Mucosa of descending colon (tissue), 3 donors: Measurements from ENCODE around the gene EHMT1. TPM values are rescaled to one million over a fixed set of nuclear protein-coding genes. Genes with fewer than 3 reads are reported as not detected.

Source experiments
- ATAC-seq: fragments of 200-7000 bp; cut with Tn5 transposase; one replicate; pipeline ENCODE4 v1.9.1; 2020; ENCODE audit warnings: mild to moderate bottlenecking, moderate library complexity
- DNase-seq, 3 donors: peaks; one replicate each; pipeline ENCODE4 v3.0.0-alpha.2; 2020
- H3K36me3 ChIP-seq: fragments of 200-600 bp; one replicate; pipeline ENCODE4 v1.8.0; 2021; ENCODE audit warnings: low read depth, mild to moderate bottlenecking
- H3K4me1 ChIP-seq: fragments of 200-600 bp; one replicate; pipeline ENCODE4 v1.8.0; 2021; ENCODE audit warnings: low read depth, mild to moderate bottlenecking
- H3K4me3 ChIP-seq: fragments of 200-600 bp; one replicate; pipeline ENCODE4 v1.8.0; 2021; ENCODE audit warnings: mild to moderate bottlenecking
- H3K9me3 ChIP-seq: fragments of 200-600 bp; one replicate; pipeline ENCODE4 v1.8.0; 2021; ENCODE audit warnings: mild to moderate bottlenecking
- intact Hi-C, 2 donors: fragments of 100-400 bp; cut with DNase I in 1 of 2; cut with micrococcal nuclease in 1 of 2; formaldehyde crosslinking; loops; one replicate each; pipeline versions ENCODE4 v1.11.0 to v1.11.1; 2022; cut with DNase I, micrococcal nuclease
- total RNA-seq, 3 donors: library from RNA; stranded (reverse); fragmentation: NEBNext Ultra II Directional in 2 of 3; extraction: Animal tissue kit (Norgen Biotek cat#: 25700) in 2 of 3; gene quantifications; one replicate each; pipeline versions ENCODE4 v1.2.1 to v1.2.4, GENCODE V29; 2021 to 2023
- TF ChIP-seq, protein P1 (sequence below): fragments of 200-600 bp; IDR thresholded peaks from one replicate; pipeline ENCODE4 v1.8.0; 2022; ENCODE audit warnings: antibody characterized with exemption, mild to moderate bottlenecking
- donor health status: DM: no; HTN: no; CAD: no; lungs with moderate emphysema.
- donor health status: DM: no; HTN: no; CAD: no.
- donor health status: DM: no; HTN: yes; CAD: no.

EHMT1 gene
- total RNA-seq, 3 donors from 2014 or later = 78.4 to 90.8 (median 83.3) TPM

- DNase-seq = no peak
- Histone ChIP-seq H3K36me3 (peaks cover 4% of the 10 kb centered on the region), H3K9me3 (no peaks in the 10 kb centered on the region), H3K4me3 (no peak overlapping the region), H3K4me1 (peaks cover 19% of the 10 kb centered on the region)
- no peak for ATAC-seq
- intact Hi-C loops = no loop called here
- TF ChIP-seq, protein P1, sequence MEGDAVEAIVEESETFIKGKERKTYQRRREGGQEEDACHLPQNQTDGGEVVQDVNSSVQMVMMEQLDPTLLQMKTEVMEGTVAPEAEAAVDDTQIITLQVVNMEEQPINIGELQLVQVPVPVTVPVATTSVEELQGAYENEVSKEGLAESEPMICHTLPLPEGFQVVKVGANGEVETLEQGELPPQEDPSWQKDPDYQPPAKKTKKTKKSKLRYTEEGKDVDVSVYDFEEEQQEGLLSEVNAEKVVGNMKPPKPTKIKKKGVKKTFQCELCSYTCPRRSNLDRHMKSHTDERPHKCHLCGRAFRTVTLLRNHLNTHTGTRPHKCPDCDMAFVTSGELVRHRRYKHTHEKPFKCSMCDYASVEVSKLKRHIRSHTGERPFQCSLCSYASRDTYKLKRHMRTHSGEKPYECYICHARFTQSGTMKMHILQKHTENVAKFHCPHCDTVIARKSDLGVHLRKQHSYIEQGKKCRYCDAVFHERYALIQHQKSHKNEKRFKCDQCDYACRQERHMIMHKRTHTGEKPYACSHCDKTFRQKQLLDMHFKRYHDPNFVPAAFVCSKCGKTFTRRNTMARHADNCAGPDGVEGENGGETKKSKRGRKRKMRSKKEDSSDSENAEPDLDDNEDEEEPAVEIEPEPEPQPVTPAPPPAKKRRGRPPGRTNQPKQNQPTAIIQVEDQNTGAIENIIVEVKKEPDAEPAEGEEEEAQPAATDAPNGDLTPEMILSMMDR = no peak
Measured at GRCh38 chr9:137581361-137582285, 37.2 kb upstream of the EHMT1 start.

GRCh38 chr9:137582286-137582860 lies 36.4 kb upstream of the EHMT1 start:
- peaks cover 14% of the 10 kb centered on the region for H3K4me1 ChIP-seq
- peaks cover 4% of the 10 kb centered on the region for H3K36me3 ChIP-seq
- intact Hi-C loops = no loop called here
- ATAC-seq (no peak), DNase-seq (no peak)
- TF ChIP-seq, protein P1 = no peak
- no peaks in the 10 kb centered on the region for H3K9me3 ChIP-seq
- H3K4me3 ChIP-seq = no peak overlapping the region

GRCh38 chr9:137583347-137583746 lies 35.5 kb upstream of the EHMT1 start:
- DNase-seq (no peak), ATAC-seq (no peak)
- intact Hi-C loops = no loop called here
- TF ChIP-seq, protein P1 = no peak
- H3K36me3 ChIP-seq = peaks cover 4% of the 10 kb centered on the region
- H3K4me3 ChIP-seq = no peak overlapping the region
- H3K9me3 ChIP-seq = no peaks in the 10 kb centered on the region
- peaks cover 6% of the 10 kb centered on the region for H3K4me1 ChIP-seq

DNA sequence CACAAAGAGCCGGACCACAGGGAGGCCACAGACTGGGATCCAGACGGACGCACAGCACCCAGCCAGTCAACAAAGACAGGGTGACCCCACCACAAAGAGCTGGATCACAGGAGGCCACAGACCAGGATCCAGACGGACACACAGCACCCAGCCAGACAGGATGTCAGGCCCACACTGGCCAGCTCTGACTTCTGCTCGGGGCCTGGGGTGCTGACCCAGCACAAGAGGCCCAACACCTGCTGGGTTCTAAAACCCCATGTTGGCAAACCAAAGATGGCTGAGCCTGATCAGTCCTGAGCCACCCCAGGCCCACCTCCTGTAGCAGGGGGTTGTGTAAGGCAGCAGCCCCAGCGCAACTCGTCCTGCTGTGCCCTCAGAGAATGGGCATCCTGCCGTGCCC lies 34.8 kb upstream of the EHMT1 start:
- Histone ChIP-seq H3K9me3 (no peaks in the 10 kb centered on the region), H3K4me3 (no peak overlapping the region), H3K36me3 (peaks cover 4% of the 10 kb centered on the region), H3K4me1 (peaks cover 3% of the 10 kb centered on the region)
- intact Hi-C loops = no loop called here
- TF ChIP-seq, protein P1 = no peak
- no peak for DNase-seq
- no peak for ATAC-seq

GRCh38 chr9:137586854-137587253 lies 32.0 kb upstream of the EHMT1 start:
- TF ChIP-seq, protein P1 = no peak
- intact Hi-C loops = no loop called here
- Histone ChIP-seq H3K36me3 (peaks cover 4% of the 10 kb centered on the region), H3K9me3 (no peaks in the 10 kb centered on the region), H3K4me3 (no peak overlapping the region), H3K4me1 (peaks cover 15% of the 10 kb centered on the region)
- ATAC-seq (no peak), DNase-seq (no peak)
